GM15510 (cell line): Measurements from ENCODE around the gene WDHD1.

Source experiments
- POLR2A ChIP-seq: IDR thresholded peaks from 3 replicates; pipeline ENCODE4 v1.6.1; 2011; ENCODE audit warnings: borderline replicate concordance; ENCODE audit not compliant: insufficient read length; ENCODE audit errors: extremely low read depth

Gene WDHD1

GRCh38 chr14:54906075-54906474 lies 120.8 kb downstream of the WDHD1 start:
- no peak for TF ChIP-seq POLR2A

- peak; percentile 98 for TF ChIP-seq POLR2A
Observed at GRCh38 chr14:54902521-54903420, 124.1 kb downstream of the WDHD1 start, which contains the start of gene GCH1. GCH1 (minus strand) TSS chr14:54902826; CDS start chr14:54902663, 163 bp downstream.

- TF ChIP-seq POLR2A = no peak
Observed at GRCh38 chr14:54902143-54902520, 124.8 kb downstream of the WDHD1 start.

GRCh38 chr14:54901380-54902142 lies 125.3 kb downstream of the WDHD1 start:
- TF ChIP-seq POLR2A = no peak

- no peak for TF ChIP-seq POLR2A
Observed at GRCh38 chr14:54899573-54899972, 127.3 kb downstream of the WDHD1 start.

- TF ChIP-seq POLR2A = no peak
Observed at GRCh38 chr14:54895683-54896082, 131.2 kb downstream of the WDHD1 start.

- no peak for TF ChIP-seq POLR2A
Observed at GRCh38 chr14:54894995-54895394, 131.9 kb downstream of the WDHD1 start.

GRCh38 chr14:54893151-54893760 lies 133.6 kb downstream of the WDHD1 start:
- TF ChIP-seq POLR2A = no peak

- no peak for TF ChIP-seq POLR2A
Observed at GRCh38 chr14:54891471-54892245, 135.2 kb downstream of the WDHD1 start.

GRCh38 chr14:54890788-54891187 lies 136.1 kb downstream of the WDHD1 start:
- no peak for TF ChIP-seq POLR2A

- TF ChIP-seq POLR2A = no peak
Observed at GRCh38 chr14:54889919-54890318, 137.0 kb downstream of the WDHD1 start.
